ENCODE measurements around the gene COPZ1. TPM values are rescaled to one million over a fixed set of nuclear protein-coding genes. Genes with fewer than 3 reads are reported as not detected.

Gene COPZ1
- total RNA-seq, 1 experiment from 2014 or later = 186 TPM

DNA sequence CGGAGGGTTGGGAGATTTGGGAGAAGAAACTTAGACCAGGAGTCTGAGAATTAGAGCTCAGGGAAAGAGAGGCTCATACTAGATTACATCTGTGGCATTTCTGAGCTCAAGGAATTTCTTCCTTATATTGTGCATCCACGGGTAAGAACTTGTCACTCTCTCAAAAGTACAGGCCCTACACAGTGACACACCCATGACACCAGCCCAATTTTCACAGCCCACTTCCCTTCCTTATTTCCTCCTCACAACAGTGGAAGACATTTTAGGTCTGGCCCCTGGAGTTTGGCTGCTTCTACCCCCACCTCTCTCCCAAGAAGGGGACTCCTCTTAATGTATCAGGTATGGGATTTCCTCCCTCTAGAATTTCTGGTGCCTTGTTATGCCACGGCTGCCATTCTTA is 68.8 kb downstream of the COPZ1 start:
- DNase-seq (ENCODE audit: low read depth) = no peak

GRCh38 chr12:54394281-54394719 is 69.4 kb downstream of the COPZ1 start:
- DNase-seq (ENCODE audit: low read depth) = peak; percentile 68

- DNase-seq (ENCODE audit: low read depth) = no peak
These were observed 70.1 kb downstream of the COPZ1 start for GRCh38 chr12:54394986-54395385.

DNA sequence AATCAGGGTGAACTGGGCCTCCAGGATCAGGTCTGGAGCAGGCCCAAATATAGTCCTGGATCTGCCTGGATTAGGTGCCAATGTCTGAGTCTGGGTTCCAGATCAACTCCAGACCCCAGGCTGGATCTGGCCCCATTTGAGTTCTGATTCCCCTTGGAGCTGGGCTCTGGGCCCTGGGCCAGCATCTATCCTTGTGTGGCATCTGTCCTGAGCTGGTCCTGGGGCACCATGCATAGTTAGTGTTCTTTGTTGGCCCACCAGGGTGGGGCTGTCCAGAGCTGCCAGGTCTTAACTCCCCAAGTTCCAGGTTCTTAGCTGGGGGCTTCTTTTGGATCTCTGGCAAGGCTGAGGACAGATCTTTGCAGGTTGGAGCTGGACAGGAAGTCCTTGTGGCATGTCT is 70.6 kb downstream of the COPZ1 start:
- DNase-seq (ENCODE audit: low read depth) = no peak

DNA sequence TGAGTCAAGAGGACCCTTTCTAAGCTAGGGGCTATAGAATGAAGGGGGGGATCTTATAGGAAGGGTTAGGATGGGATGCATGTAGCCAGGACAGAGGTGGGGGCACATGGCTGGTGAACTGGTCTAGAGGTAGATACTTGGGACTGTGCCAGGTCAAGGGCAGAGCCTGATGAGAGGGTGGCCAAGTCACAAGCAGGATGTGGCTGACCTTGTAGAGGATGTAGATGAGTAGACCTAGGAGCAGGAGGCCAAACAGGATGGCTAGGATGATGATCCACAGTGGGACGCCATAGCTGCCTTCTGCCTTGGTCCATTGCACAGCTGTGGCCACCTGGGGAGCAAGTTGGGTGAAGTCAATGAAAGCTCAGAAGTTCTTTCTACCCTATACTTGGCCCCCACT is 72.2 kb downstream of the COPZ1 start:
- DNase-seq (ENCODE audit: low read depth) = no peak

- DNase-seq (ENCODE audit: low read depth) = no peak
These were observed 73.3 kb downstream of the COPZ1 start for GRCh38 chr12:54398218-54398617.

DNA sequence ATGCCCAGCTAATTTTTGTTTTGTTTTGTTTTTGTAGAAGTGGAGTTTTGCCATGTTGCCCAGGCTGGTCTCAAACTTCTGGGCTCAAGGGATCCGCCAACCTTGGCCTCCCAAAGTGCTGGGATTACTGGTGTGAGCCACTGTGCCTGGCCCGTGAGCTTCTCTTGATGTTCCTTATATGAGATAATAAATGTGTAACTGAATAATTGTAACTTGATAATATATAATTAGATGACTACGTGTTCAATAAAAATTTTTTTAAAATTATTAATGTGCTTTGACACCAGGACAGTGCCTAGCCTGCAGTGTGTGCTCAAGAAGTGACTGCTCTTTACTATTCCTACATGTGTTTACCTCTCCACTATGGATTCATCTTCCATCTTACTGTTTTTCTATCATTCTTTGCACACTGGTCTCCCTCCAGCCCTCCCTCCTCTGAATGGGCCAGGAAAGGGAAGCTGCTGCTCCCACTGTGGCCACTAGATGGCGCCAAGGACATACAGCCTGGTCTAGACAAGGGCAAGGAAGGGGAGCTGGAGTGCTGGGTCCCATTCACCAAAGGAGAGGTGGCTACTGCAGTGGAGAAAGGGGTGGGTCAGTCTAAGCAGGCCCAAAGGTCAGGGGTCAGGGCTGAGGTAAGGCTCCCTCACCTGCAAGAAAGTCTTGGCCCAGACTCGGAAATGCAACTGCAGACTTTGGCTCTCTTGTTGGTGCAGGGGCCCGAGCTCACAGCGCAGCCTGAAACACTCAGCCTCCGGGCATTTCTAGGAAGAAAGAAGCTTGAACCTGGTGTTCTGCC is 74.3 kb downstream of the COPZ1 start:
- peak; percentile 81 for DNase-seq (ENCODE audit: low read depth)

DNA sequence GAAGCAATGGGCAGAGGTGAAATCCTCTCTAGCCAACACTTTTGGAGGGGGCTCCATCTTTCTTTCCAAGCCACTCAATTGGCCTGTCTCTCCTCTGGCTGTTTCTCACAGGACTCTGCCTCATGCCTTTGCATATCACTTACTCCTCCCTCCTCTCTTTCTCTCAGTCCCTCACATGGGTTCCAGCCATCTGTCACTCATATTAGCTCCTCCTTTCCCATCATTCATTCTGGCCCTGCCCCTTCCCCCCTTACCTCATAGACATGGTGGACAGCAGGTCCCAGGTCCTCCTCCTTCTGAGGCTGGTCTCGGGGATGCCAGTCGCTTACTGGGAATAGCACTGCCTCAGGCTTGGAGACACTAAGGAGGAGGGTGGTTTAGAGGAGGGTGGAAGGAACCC is 76.2 kb downstream of the COPZ1 start:
- DNase-seq (ENCODE audit: low read depth) = no peak

Other genes starting within 250 kb of the COPZ1 start
- 57.6 and 69.9 TPM in 2 replicates for gene SMUG1, start 136.1 kb upstream of the COPZ1 start, total RNA-seq (2014; rRNA removed)
- gene CBX5, start 45.0 kb upstream of the COPZ1 start, total RNA-seq (2014; rRNA removed) = 65.3 and 90.8 TPM in 2 replicates
- 529 and 606 TPM in 2 replicates for gene HNRNPA1, start 44.4 kb upstream of the COPZ1 start, total RNA-seq (2014; rRNA removed)
- 0.06 TPM in 1 of 2 replicates, not detected in the other for gene NFE2, start 24.1 kb upstream of the COPZ1 start, total RNA-seq (2014; rRNA removed)
- not detected in 2 replicates for gene GPR84, start 39.4 kb downstream of the COPZ1 start, total RNA-seq (2014; rRNA removed)
- 2.6 and 3.7 TPM in 2 replicates for gene ZNF385A, start 59.6 kb downstream of the COPZ1 start, total RNA-seq (2014; rRNA removed)
- gene ITGA5, start 94.1 kb downstream of the COPZ1 start, total RNA-seq (2014; rRNA removed) = 202 and 242 TPM in 2 replicates
- gene GTSF1, start 148.5 kb downstream of the COPZ1 start, total RNA-seq (2014; rRNA removed) = not detected in 2 replicates
- not detected in 2 replicates for gene NCKAP1L, start 172.6 kb downstream of the COPZ1 start, total RNA-seq (2014; rRNA removed)
- gene PDE1B, start 224.5 kb downstream of the COPZ1 start, total RNA-seq (2014; rRNA removed) = not detected in 2 replicates

All from LHCN-M2 (cell line).